ENCODE data around the gene MLF2.

GRCh38 chr12:6771091-6771495 lies 18.2 kb upstream of the MLF2 start:
- TF ChIP-seq POLR2A (IDR thresholded peaks at IDR 0.05) (no peak), CTCF (IDR thresholded peaks at IDR 0.05) (no peak)
